Measurements from ENCODE around the gene RAB19. TPM values are rescaled to one million over a fixed set of nuclear protein-coding genes. Genes with fewer than 3 reads are reported as not detected.

Gene RAB19
- polyA plus RNA-seq, 1 donor from 2014 or later = not detected

GRCh38 chr7:140475747-140476333, 72.0 kb downstream of the RAB19 start:
- no peak overlapping the region for H3K27ac ChIP-seq (ENCODE audit: low read length)

GRCh38 chr7:140476698-140477261, 72.9 kb downstream of the RAB19 start:
- peaks cover 10% of the 10 kb centered on the region for H4K20me1 ChIP-seq (ENCODE audit: insufficient read depth)
- H3K9me2 ChIP-seq (ENCODE audit: insufficient read depth, low read length) = no peaks in the 10 kb centered on the region
- no peak overlapping the region for H2AFZ ChIP-seq (ENCODE audit: low read depth, low read length)
- no peaks in the 10 kb centered on the region for H3K36me3 ChIP-seq (ENCODE audit: insufficient read depth, low read length)
- no peaks in the 10 kb centered on the region for H3F3A ChIP-seq (ENCODE audit: insufficient read depth, low read length, poor library complexity, severe bottlenecking)
- peak overlapping the region; percentile 28 for H3K4me2 ChIP-seq (ENCODE audit: low read length)
- no peaks in the 10 kb centered on the region for H3K9me3 ChIP-seq (ENCODE audit: low read length)
- H3K27ac ChIP-seq (ENCODE audit: low read length) = no peak overlapping the region
- peaks cover 63% of the 10 kb centered on the region for H3K79me2 ChIP-seq (replicated peaks; ENCODE audit: insufficient read depth, low read length)
- H3K4me3 ChIP-seq (ENCODE audit: low read length) = peak overlapping the region; percentile 98
- TF ChIP-seq CTCF (IDR thresholded peaks at IDR 0.05; ENCODE audit: poor library complexity, severe bottlenecking) (no peak), MXI1 (conservative IDR thresholded peaks at IDR 0.05; ENCODE audit: poor library complexity, severe bottlenecking) (no peak), EZH2 (IDR thresholded peaks at IDR 0.05; ENCODE audit: borderline replicate concordance, insufficient read depth, low read length, poor library complexity, severe bottlenecking) (no peak), POLR2AphosphoS5 (IDR thresholded peaks at IDR 0.05) (no peak), TAF1 (IDR thresholded peaks at IDR 0.05; ENCODE audit: low read depth) (no peak), REST (IDR thresholded peaks at IDR 0.05; ENCODE audit: borderline replicate concordance) (no peak), EP300 (conservative IDR thresholded peaks at IDR 0.05; ENCODE audit: poor library complexity, severe bottlenecking) (no peak), RAD21 (conservative IDR thresholded peaks at IDR 0.05) (no peak), SMC3 (conservative IDR thresholded peaks at IDR 0.05; ENCODE audit: poor library complexity) (no peak)
- no peaks in the 10 kb centered on the region for H3K27me3 ChIP-seq (ENCODE audit: insufficient read depth, low read depth, low read length)
- H3K9ac ChIP-seq (ENCODE audit: low read length) = no peak overlapping the region

More at GRCh38 chr7:140475747-140476333, 72.0 kb downstream of the RAB19 start:
- no peaks in the 10 kb centered on the region for H3K9me2 ChIP-seq (ENCODE audit: insufficient read depth, low read length)
- no peak overlapping the region for H3K9ac ChIP-seq (ENCODE audit: low read length)
- peak overlapping the region; percentile 98 for H3K4me3 ChIP-seq (ENCODE audit: low read length)
- no peaks in the 10 kb centered on the region for H3F3A ChIP-seq (ENCODE audit: insufficient read depth, low read length, poor library complexity, severe bottlenecking)
- H3K79me2 ChIP-seq (replicated peaks; ENCODE audit: insufficient read depth, low read length) = peaks cover 71% of the 10 kb centered on the region
- H4K20me1 ChIP-seq (ENCODE audit: insufficient read depth) = peaks cover 13% of the 10 kb centered on the region
- no peaks in the 10 kb centered on the region for H3K27me3 ChIP-seq (ENCODE audit: insufficient read depth, low read depth, low read length)
- H3K4me2 ChIP-seq (ENCODE audit: low read length) = no peak overlapping the region
- no peaks in the 10 kb centered on the region for H3K36me3 ChIP-seq (ENCODE audit: insufficient read depth, low read length)
- no peaks in the 10 kb centered on the region for H3K9me3 ChIP-seq (ENCODE audit: low read length)
- TF ChIP-seq SMC3 (conservative IDR thresholded peaks at IDR 0.05; ENCODE audit: poor library complexity) = peak; percentile 84
- TF ChIP-seq MXI1 (conservative IDR thresholded peaks at IDR 0.05; ENCODE audit: poor library complexity, severe bottlenecking) = no peak
- TF ChIP-seq RAD21 (conservative IDR thresholded peaks at IDR 0.05) = peak; percentile 84
- TF ChIP-seq CTCF (IDR thresholded peaks at IDR 0.05; ENCODE audit: poor library complexity, severe bottlenecking) = peak; percentile 83
- H2AFZ ChIP-seq (ENCODE audit: low read depth, low read length) = no peak overlapping the region

Small RNAs within 50 kb of the gene (small RNA-seq; reads per million reads assigned to genes)
- gene RNA5SP247 = 0 reads per million in 3 experiments
- 5.5 to 17.9 (median 17.6) reads per million in 3 experiments for gene RNA5SP248

Other genes with a start within 250 kb of the RAB19 start
- 6.4 and 8.2 TPM in 2 replicates for gene KDM7A, start 227.1 kb upstream of the RAB19 start, polyA plus RNA-seq
- 176 and 181 TPM in 2 replicates for gene SLC37A3, start 5.5 kb upstream of the RAB19 start, polyA plus RNA-seq
- gene MKRN1, start 75.4 kb downstream of the RAB19 start, polyA plus RNA-seq = 227 and 251 TPM in 2 replicates
- gene DENND2A, start 236.8 kb downstream of the RAB19 start, polyA plus RNA-seq = 21.7 and 24.5 TPM in 2 replicates